Activated naive CD4-positive, alpha-beta T cell treated with anti-CD3 and anti-CD28 coated beads for 36 hours (primary cell): ENCODE data around the gene ZNF236. TPM values are rescaled to one million over a fixed set of nuclear protein-coding genes. Genes with fewer than 3 reads are reported as not detected.

Source experiments
- CTCF ChIA-PET: fragments of 350-600 bp; sonication (Branson Sonifier 250); formaldehyde crosslinking; loops from one replicate; lab custom pipeline; 2021; ENCODE audit warnings: antibody characterized with exemption; lab: Charles Lee
- DNase-seq: peaks from one replicate; pipeline ENCODE4 v3.0.0-alpha.2; 2020
- H3K27ac Mint-ChIP-seq: one replicate; pipeline ENCODE4 v1.8.0; 2021; ENCODE audit warnings: mild to moderate bottlenecking, mixed read lengths
- H3K27me3 Mint-ChIP-seq: one replicate; pipeline ENCODE4 v1.8.0; 2021; ENCODE audit warnings: low read depth, mixed read lengths
- H3K36me3 Mint-ChIP-seq: one replicate; pipeline ENCODE4 v1.8.0; 2021; ENCODE audit warnings: low read depth, mixed read lengths
- H3K4me1 Mint-ChIP-seq: one replicate; pipeline ENCODE4 v1.8.0; 2021; ENCODE audit warnings: low read depth, mixed read lengths
- H3K4me3 Mint-ChIP-seq: one replicate; pipeline ENCODE4 v1.8.0; 2021; ENCODE audit warnings: mild to moderate bottlenecking, moderate library complexity, mixed read lengths
- H3K9me3 Mint-ChIP-seq: one replicate; pipeline ENCODE4 v1.8.0; 2021; ENCODE audit warnings: mixed read lengths
- intact Hi-C: fragments of 100-400 bp; cut with micrococcal nuclease; formaldehyde crosslinking; loops from one replicate; pipeline ENCODE4 v1.15.1; 2023
- total RNA-seq, 2 experiments: library from RNA; stranded (reverse); gene quantifications; one replicate each; pipeline ENCODE4 v1.2.3, GENCODE V29; 2021

Gene ZNF236
- total RNA-seq, 2 experiments from 2014 or later = 13.7 to 17.7 TPM

DNA sequence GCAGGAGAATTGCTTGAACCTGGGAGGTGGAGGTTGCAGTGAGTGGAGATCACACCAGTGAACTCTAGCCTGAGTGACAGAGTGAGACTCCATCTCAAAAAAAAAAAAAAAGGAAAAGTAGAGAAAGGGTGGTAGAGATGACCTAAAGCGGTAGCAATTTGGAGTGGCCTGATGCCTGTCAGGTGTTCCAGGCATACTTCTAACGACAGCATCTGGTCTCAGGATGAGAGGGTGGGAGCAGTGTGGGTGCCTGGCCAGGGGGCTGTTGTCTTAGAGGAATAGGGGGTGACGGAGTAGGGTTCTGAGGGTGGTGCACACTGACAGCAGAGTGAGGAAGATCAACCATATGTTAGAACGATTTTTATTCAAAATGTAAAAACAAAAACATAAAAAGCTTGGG, 21.8 kb downstream of the ZNF236 start:
- H3K27ac Mint-ChIP-seq = no peak overlapping the region
- H3K4me1 Mint-ChIP-seq = peaks cover 18% of the 10 kb centered on the region
- H3K36me3 Mint-ChIP-seq = no peaks in the 10 kb centered on the region
- H3K4me3 Mint-ChIP-seq = no peak overlapping the region
- DNase-seq = no peak
- no peaks in the 10 kb centered on the region for H3K9me3 Mint-ChIP-seq
- H3K27me3 Mint-ChIP-seq = no peaks in the 10 kb centered on the region
- CTCF ChIA-PET = interaction anchor here (0.6 to 1.5 kb wide), 4 partner anchors 20 to 153 kb away, joined by 3 to 12 read pairs (median 4); no protein-coding TSS in a partner anchor
- intact Hi-C loops = no loop called here

- intact Hi-C loops = no loop called here
- no peak for DNase-seq
- H3K4me1 Mint-ChIP-seq = peaks cover 25% of the 10 kb centered on the region
- no peaks in the 10 kb centered on the region for H3K27me3 Mint-ChIP-seq
- H3K9me3 Mint-ChIP-seq = no peaks in the 10 kb centered on the region
- H3K27ac Mint-ChIP-seq = no peak overlapping the region
- no peak overlapping the region for H3K4me3 Mint-ChIP-seq
- no peaks in the 10 kb centered on the region for H3K36me3 Mint-ChIP-seq
- CTCF ChIA-PET = interaction anchor here (0.6 to 1.5 kb wide), 4 partner anchors 21 to 153 kb away, joined by 3 to 12 read pairs (median 4); no protein-coding TSS in a partner anchor
Observed at GRCh38 chr18:76844742-76845477, 22.6 kb downstream of the ZNF236 start.

- Mint-ChIP-seq H3K4me1 (peaks cover 26% of the 10 kb centered on the region), H3K27ac (no peak overlapping the region), H3K9me3 (no peaks in the 10 kb centered on the region), H3K4me3 (no peak overlapping the region), H3K36me3 (no peaks in the 10 kb centered on the region), H3K27me3 (no peaks in the 10 kb centered on the region)
- intact Hi-C loops = no loop called here
- CTCF ChIA-PET = no interaction called here
- no peak for DNase-seq
Observed at GRCh38 chr18:76846217-76846616, 23.9 kb downstream of the ZNF236 start.

- Mint-ChIP-seq H3K4me1 (peaks cover 26% of the 10 kb centered on the region), H3K27me3 (no peaks in the 10 kb centered on the region), H3K27ac (no peak overlapping the region), H3K36me3 (peaks cover 13% of the 10 kb centered on the region), H3K9me3 (no peaks in the 10 kb centered on the region), H3K4me3 (no peak overlapping the region)
- CTCF ChIA-PET = interaction anchor here (0.9 to 2.1 kb wide), 2 partner anchors 12 to 45 kb away, joined by 5 to 6 read pairs; no protein-coding TSS in a partner anchor
- no peak for DNase-seq
- intact Hi-C loops = no loop called here
Observed at GRCh38 chr18:76847916-76848315, 25.6 kb downstream of the ZNF236 start.

- no peak overlapping the region for H3K27ac Mint-ChIP-seq
- H3K9me3 Mint-ChIP-seq = no peaks in the 10 kb centered on the region
- no peak overlapping the region for H3K4me3 Mint-ChIP-seq
- peaks cover 19% of the 10 kb centered on the region for H3K4me1 Mint-ChIP-seq
- H3K36me3 Mint-ChIP-seq = peaks cover 16% of the 10 kb centered on the region
- intact Hi-C loops = no loop called here
- no peak for DNase-seq
- CTCF ChIA-PET = interaction anchor here (0.9 to 2.1 kb wide), 2 partner anchors 10 to 24 kb away, joined by 3 to 6 read pairs; no protein-coding TSS in a partner anchor
- H3K27me3 Mint-ChIP-seq = no peaks in the 10 kb centered on the region
Observed at GRCh38 chr18:76850112-76850511, 27.8 kb downstream of the ZNF236 start.

- no peak for DNase-seq
- H3K27ac Mint-ChIP-seq = no peak overlapping the region
- intact Hi-C loops = no loop called here
- H3K4me1 Mint-ChIP-seq = peaks cover 22% of the 10 kb centered on the region
- H3K27me3 Mint-ChIP-seq = no peaks in the 10 kb centered on the region
- CTCF ChIA-PET = no interaction called here
- no peaks in the 10 kb centered on the region for H3K9me3 Mint-ChIP-seq
- no peak overlapping the region for H3K4me3 Mint-ChIP-seq
- peaks cover 29% of the 10 kb centered on the region for H3K36me3 Mint-ChIP-seq
Observed at GRCh38 chr18:76855594-76855993, 33.2 kb downstream of the ZNF236 start.

DNA sequence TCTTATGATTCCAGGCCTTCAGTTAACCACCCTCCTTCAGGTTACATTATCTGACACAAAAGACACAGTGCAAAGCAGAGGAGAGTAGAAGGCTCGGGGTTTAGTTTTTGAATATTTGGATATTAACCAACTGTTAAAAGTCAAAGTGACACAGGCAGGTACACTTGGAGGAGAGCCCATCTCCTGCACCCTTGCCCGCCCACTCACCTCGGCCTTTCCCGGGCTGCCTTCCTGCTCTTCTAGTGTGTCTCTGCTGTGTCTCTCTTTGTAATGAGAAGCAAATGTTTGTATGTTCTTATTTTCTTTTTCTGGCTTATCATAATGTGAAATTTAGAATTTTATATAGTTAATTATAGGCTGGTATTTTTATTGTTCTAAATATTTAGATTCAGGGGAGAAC, 35.1 kb downstream of the ZNF236 start:
- intact Hi-C loops = no loop called here
- Mint-ChIP-seq H3K36me3 (peaks cover 35% of the 10 kb centered on the region), H3K27ac (no peak overlapping the region), H3K9me3 (no peaks in the 10 kb centered on the region), H3K4me1 (peaks cover 22% of the 10 kb centered on the region), H3K27me3 (no peaks in the 10 kb centered on the region), H3K4me3 (no peak overlapping the region)
- DNase-seq = no peak
- CTCF ChIA-PET = no interaction called here

DNA sequence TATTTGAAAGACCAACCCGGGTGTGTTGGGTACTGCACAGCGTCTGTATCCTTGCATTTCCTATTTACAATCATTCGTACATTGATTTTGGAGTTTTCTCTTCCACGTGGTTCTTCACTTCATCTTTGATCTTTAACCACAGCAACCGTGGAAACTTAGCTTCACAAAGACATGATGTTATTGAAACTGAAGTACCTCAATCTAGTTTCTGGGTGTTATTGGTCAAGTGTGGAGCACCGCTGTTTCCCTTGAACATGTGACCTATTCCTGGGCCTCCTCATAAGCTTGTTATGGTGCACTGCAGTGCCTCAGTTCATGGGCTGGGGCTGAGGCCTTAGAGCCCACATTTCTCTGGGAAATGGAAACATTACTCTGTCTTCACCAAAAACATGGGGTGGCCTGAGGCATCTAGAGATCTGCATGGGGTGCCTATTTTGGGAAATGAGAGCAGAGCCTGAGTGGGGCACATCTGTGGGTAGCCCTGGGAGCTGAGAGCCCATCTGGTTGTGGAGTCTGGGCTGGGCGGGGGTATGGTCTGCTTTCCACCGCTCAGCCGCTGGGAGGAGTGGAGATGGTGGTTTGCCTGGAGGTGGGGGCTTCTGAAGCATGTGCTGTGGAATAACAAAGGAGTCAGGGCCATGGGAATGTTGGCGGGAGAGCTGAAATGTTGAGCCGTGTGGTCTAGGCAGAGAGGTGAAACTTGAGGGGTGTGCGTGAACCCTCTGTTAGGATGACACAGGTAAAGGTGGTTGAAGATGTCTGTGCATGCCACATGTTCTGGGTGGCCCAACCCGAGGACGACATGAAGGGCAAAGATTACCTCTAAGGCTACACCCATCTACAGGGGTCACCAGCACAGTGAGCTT, 37.4 kb downstream of the ZNF236 start:
- CTCF ChIA-PET = interaction anchor here (0.7 to 1.8 kb wide), 6 partner anchors 10 to 58 kb away, joined by 3 to 6 read pairs (median 4); no protein-coding TSS in a partner anchor
- Mint-ChIP-seq H3K36me3 (peaks cover 38% of the 10 kb centered on the region), H3K27me3 (no peaks in the 10 kb centered on the region), H3K9me3 (no peaks in the 10 kb centered on the region), H3K4me1 (peaks cover 22% of the 10 kb centered on the region), H3K4me3 (no peak overlapping the region), H3K27ac (peak overlapping the region; percentile 54)
- intact Hi-C loops = loop anchor here (1.0 to 2.0 kb wide), 6 partner anchors 25 to 485 kb away; no protein-coding TSS in a partner anchor
- DNase-seq = peak; percentile 66

DNA sequence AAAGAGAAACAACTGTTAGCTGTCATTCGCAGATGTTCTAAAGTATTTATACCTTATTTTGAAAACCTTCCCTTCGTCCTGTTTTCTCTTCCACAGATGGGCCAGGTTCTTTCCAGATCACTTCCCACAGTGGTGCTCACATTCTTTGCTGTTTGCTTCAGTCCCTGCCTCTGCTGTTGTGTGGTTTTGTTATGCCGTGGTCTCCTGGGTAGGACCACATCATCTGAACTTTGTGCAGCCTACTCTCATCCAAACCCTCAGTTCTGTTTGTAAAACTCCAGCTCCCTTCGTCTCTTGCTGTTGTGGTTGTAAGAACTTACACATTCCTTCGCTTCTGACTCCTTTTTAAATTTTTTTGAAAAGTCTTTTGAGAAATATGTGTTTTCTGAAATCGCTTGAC, 38.1 kb downstream of the ZNF236 start:
- CTCF ChIA-PET = interaction anchor here (0.7 to 1.8 kb wide), 5 partner anchors 9 to 57 kb away, joined by 3 to 6 read pairs (median 3); no protein-coding TSS in a partner anchor
- no peak overlapping the region for H3K4me3 Mint-ChIP-seq
- intact Hi-C loops = no loop called here
- H3K9me3 Mint-ChIP-seq = no peaks in the 10 kb centered on the region
- no peak overlapping the region for H3K27ac Mint-ChIP-seq
- peaks cover 38% of the 10 kb centered on the region for H3K36me3 Mint-ChIP-seq
- peaks cover 22% of the 10 kb centered on the region for H3K4me1 Mint-ChIP-seq
- DNase-seq = no peak
- no peaks in the 10 kb centered on the region for H3K27me3 Mint-ChIP-seq

DNA sequence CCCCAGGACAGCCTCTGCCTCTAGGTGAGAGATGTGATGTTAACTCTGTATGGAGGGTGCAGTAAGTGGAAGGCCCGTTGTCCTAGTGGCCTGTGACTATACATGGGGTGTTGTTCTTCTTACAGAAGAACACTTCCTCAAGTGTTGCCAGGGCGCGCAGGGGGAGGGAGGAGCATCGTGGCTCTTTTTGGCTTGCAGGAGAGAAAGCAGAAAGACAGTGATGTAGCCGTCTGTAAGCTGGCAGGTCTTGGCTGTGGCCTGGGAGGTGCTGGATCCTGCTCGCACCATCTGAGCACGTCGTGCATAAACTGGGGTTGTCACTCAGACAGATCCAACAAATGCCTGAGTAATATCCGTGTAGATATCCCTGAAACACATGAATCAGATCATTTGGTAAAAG, 44.3 kb downstream of the ZNF236 start:
- no peaks in the 10 kb centered on the region for H3K9me3 Mint-ChIP-seq
- no peak overlapping the region for H3K4me3 Mint-ChIP-seq
- intact Hi-C loops = no loop called here
- no peak overlapping the region for H3K27ac Mint-ChIP-seq
- CTCF ChIA-PET = no interaction called here
- DNase-seq = no peak
- H3K4me1 Mint-ChIP-seq = no peaks in the 10 kb centered on the region
- no peaks in the 10 kb centered on the region for H3K27me3 Mint-ChIP-seq
- H3K36me3 Mint-ChIP-seq = peaks cover 37% of the 10 kb centered on the region

GRCh38 chr18:76873311-76873710, 51.0 kb downstream of the ZNF236 start:
- H3K4me3 Mint-ChIP-seq = no peak overlapping the region
- peaks cover 14% of the 10 kb centered on the region for H3K4me1 Mint-ChIP-seq
- H3K36me3 Mint-ChIP-seq = peaks cover 27% of the 10 kb centered on the region
- DNase-seq = no peak
- intact Hi-C loops = no loop called here
- H3K27ac Mint-ChIP-seq = no peak overlapping the region
- CTCF ChIA-PET = interaction anchor here (0.7 to 1.6 kb wide), 4 partner anchors 66 to 126 kb away, joined by 3 to 4 read pairs (median 4); no protein-coding TSS in a partner anchor
- H3K9me3 Mint-ChIP-seq = no peaks in the 10 kb centered on the region
- no peaks in the 10 kb centered on the region for H3K27me3 Mint-ChIP-seq

GRCh38 chr18:76873713-76874112, 51.4 kb downstream of the ZNF236 start:
- Mint-ChIP-seq H3K9me3 (no peaks in the 10 kb centered on the region), H3K4me3 (no peak overlapping the region), H3K27ac (no peak overlapping the region), H3K36me3 (peaks cover 23% of the 10 kb centered on the region), H3K27me3 (no peaks in the 10 kb centered on the region), H3K4me1 (peaks cover 14% of the 10 kb centered on the region)
- CTCF ChIA-PET = interaction anchor here (0.6 to 1.6 kb wide), 5 partner anchors 9 to 127 kb away, joined by 3 to 6 read pairs (median 4); no protein-coding TSS in a partner anchor
- no peak for DNase-seq
- intact Hi-C loops = no loop called here
